ENCODE results near the gene MSH6. TPM values are rescaled to one million over a fixed set of nuclear protein-coding genes. Genes with fewer than 3 reads are reported as not detected.

The MSH6 gene
- total and polyA plus RNA-seq, 2 of the 8 experiments (the other 6 are each of a cell fraction or from before 2014, with no cell fraction given): 45.8 to 301 TPM

DNA sequence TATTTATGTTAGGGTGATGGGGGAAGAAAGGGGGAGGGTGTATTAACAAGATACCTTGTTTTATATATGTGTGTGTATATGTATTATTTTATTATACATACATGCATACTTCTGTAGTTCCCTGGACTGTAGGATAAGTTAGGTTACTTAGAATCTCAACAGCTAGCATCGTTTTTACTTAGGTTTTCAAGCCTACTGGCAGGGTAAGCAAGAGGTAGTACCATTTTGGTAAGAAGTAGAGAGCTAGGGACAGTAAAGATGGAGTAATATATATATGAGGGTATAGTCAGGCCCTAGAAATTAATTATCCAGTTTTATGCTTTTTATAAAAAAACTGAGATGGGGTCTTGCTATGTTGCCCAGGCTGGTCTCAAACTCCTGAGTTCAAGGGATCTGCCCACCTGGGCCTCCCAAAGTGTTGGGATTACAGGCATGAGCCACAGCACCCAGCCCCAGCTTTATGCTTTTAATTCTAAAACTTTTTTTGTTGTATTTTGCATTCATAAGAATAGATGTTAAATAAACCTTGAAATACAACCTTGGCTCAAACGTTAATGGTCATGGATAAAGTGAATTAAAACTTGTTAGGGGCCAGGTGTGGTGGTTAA, 13.2 kb downstream of the MSH6 start:
- no peak overlapping the region for H2BK12ac ChIP-seq (ENCODE audit: low read depth, low read length)
- H4K8ac ChIP-seq (ENCODE audit: extremely low read depth, insufficient read depth, low read length): no peak overlapping the region
- H3K18ac ChIP-seq (ENCODE audit: extremely low read depth, low read length): no peak overlapping the region
- H3K27ac ChIP-seq (ENCODE audit: low read depth, low read length): no peak overlapping the region
- no peaks in the 10 kb centered on the region for H3K23me2 ChIP-seq (ENCODE audit: low read depth, low read length)
- no peak overlapping the region for H3K4me2 ChIP-seq (ENCODE audit: insufficient read depth in 1 of 2, low read depth in 2 of 2, low read length in 2 of 2)
- H3K79me2 ChIP-seq (ENCODE audit: control insufficient read depth in 1 of 2, insufficient read depth in 2 of 2, low read length in 2 of 2): peaks cover 13 to 96% of the 10 kb centered on the region in 2 experiments
- peaks cover 3% of the 10 kb centered on the region; the same call in 1 of the 2 replicates for H3K79me1 ChIP-seq (ENCODE audit: low read depth, low read length)
- H2BK20ac ChIP-seq (ENCODE audit: low read length): no peak overlapping the region
- no peaks in the 10 kb centered on the region for H3K9me3 ChIP-seq (ENCODE audit: insufficient read depth in 2 of 2, low read depth in 1 of 2, low read length in 1 of 2)
- no peaks in the 10 kb centered on the region for H3K27me3 ChIP-seq (replicated peaks in 1 of 4; ENCODE audit: control insufficient read depth in 3 of 4, extremely low read depth in 1 of 4, insufficient read depth in 3 of 4, low read length in 3 of 4)
- no peak overlapping the region for H2AK5ac ChIP-seq (ENCODE audit: low read depth, low read length)
- H3K4ac ChIP-seq (replicated peaks; ENCODE audit: insufficient read length, low read depth, low read length): no peak overlapping the region
- no peak overlapping the region for H2BK15ac ChIP-seq (ENCODE audit: low read length)
- H2BK5ac ChIP-seq (ENCODE audit: low read depth, low read length): no peak overlapping the region
- WGBS, 2 experiments (ENCODE audit: extremely low coverage in 1 of 2, insufficient coverage in 1 of 2, insufficient read length in 1 of 2, insufficient replicate concordance in 2 of 2, low coverage in 1 of 2, low lambda C conversion rate in 2 of 2, missing lambda C conversion rate in 1 of 2): 87% methylated on average over 2 of the region's 2 CpGs; no CpG with 5 or more reads in 1 of the 2 experiments
- no peaks in the 10 kb centered on the region for H3K4me1 ChIP-seq (replicated peaks in 1 of 4; ENCODE audit: control insufficient read depth in 3 of 4, insufficient read depth in 4 of 4, low read length in 3 of 4)
- no peak overlapping the region for H3K23ac ChIP-seq (ENCODE audit: insufficient read length)
- H2AFZ ChIP-seq (ENCODE audit: low read length): no peak overlapping the region
- FAIRE-seq: no peak
- peaks cover 18 to 29% of the 10 kb centered on the region in 2 experiments for H4K20me1 ChIP-seq (replicated peaks in 1 of 2; ENCODE audit: control insufficient read depth in 1 of 2, insufficient read depth in 2 of 2, low read length in 2 of 2)
- H4K91ac ChIP-seq (replicated peaks; ENCODE audit: insufficient read length, low read length): no peak overlapping the region
- DNase-seq (ENCODE audit: low read depth in 1 of 2, low spot score in 2 of 2): no peak
- no peak overlapping the region for H3K56ac ChIP-seq (replicated peaks; ENCODE audit: insufficient read length, low read depth, low read length)
- no peak overlapping the region for H4K5ac ChIP-seq (ENCODE audit: insufficient read length, low read depth, low read length)
- no peak overlapping the region for H3K4me3 ChIP-seq (ENCODE audit: extremely low read depth in 1 of 4, insufficient read depth in 2 of 4, low read depth in 3 of 4, low read length in 4 of 4)
- H3K9ac ChIP-seq (replicated peaks in 1 of 4; ENCODE audit: extremely low read depth in 1 of 4, low read depth in 3 of 4, low read length in 3 of 4): no peak overlapping the region
- H3K36me3 ChIP-seq (ENCODE audit: control insufficient read depth in 2 of 4, insufficient read depth in 4 of 4, low read length in 3 of 4): peaks cover 30 to 79% (median 61%) of the 10 kb centered on the region in 4 experiments
- ChIA-PET POLR2A (ENCODE audit: partially characterized antibody) (interaction anchor here (0.6 to 1.3 kb wide), 2 partner anchors 13 to 379 kb away, joined by 5 to 6 read pairs; partner anchors contain the start of gene MSH6), CTCF (ENCODE audit: partially characterized antibody) (interaction anchor here (0.6 kb wide), 1 partner anchor 129 kb away, joined by 4 read pairs; no protein-coding TSS in a partner anchor)
- H2BK120ac ChIP-seq (replicated peaks; ENCODE audit: low read depth, low read length): no peak overlapping the region
- no peak overlapping the region for H3K14ac ChIP-seq (ENCODE audit: insufficient read length)
- TF ChIP-seq CHD2 (IDR thresholded peaks at IDR 0.05; ENCODE audit: low read length) (no peak), TCF12 (IDR thresholded peaks at IDR 0.05; ENCODE audit: low read depth, low read length) (no peak), JUND (IDR thresholded peaks at IDR 0.05; ENCODE audit: low read length) (no peak), RFX5 (IDR thresholded peaks at IDR 0.05; ENCODE audit: borderline replicate concordance, low read depth, low read length) (no peak), POU5F1 (IDR thresholded peaks at IDR 0.05; ENCODE audit: low read depth, low read length) (no peak), YY1 (IDR thresholded peaks at IDR 0.05; ENCODE audit: low read depth, low read length) (no peak), SP1 (IDR thresholded peaks at IDR 0.05; ENCODE audit: low read depth, low read length) (no peak), FOSL1 (IDR thresholded peaks at IDR 0.05; ENCODE audit: insufficient read depth, low read depth, low read length) (no peak), BACH1 (IDR thresholded peaks at IDR 0.05; ENCODE audit: low read length) (no peak), ZNF274 (IDR thresholded peaks at IDR 0.05; ENCODE audit: borderline replicate concordance, extremely low read depth, low read length) (no peak), SRF (IDR thresholded peaks at IDR 0.05; ENCODE audit: low read depth, low read length) (no peak), EGR1 (IDR thresholded peaks at IDR 0.05; ENCODE audit: borderline replicate concordance, low read depth, low read length) (no peak), KDM4A (IDR thresholded peaks at IDR 0.05; ENCODE audit: low read depth, low read length, severe bottlenecking) (no peak), POLR2AphosphoS5 (IDR thresholded peaks at IDR 0.05; ENCODE audit: low read depth, low read length) (no peak), NRF1 (IDR thresholded peaks at IDR 0.05; ENCODE audit: low read depth, low read length) (no peak)

Data from H1 (cell line).